C4-2B (cell line): Measurements from ENCODE around the gene GGA3.

Source experiments
- H3K27ac ChIP-seq: fragments of 450-650 bp; 2 replicates; pipeline ENCODE4 v1.5.1; 2017
- ZFX ChIP-seq: fragments of 450-650 bp; IDR thresholded peaks from 2 replicates; pipeline ENCODE4 v1.6.1; 2017
- TF ChIP-seq, protein P1 (sequence below): fragments of 450-650 bp; conservative IDR thresholded peaks from 2 replicates; pipeline ENCODE4 v1.5.1; 2017; ENCODE audit warnings: mild to moderate bottlenecking

Gene GGA3

GRCh38 chr17:75246404-75246803 is 15.0 kb downstream of the GGA3 start:
- no peak overlapping the region for H3K27ac ChIP-seq
- TF ChIP-seq ZFX: no peak
- TF ChIP-seq, protein P1, sequence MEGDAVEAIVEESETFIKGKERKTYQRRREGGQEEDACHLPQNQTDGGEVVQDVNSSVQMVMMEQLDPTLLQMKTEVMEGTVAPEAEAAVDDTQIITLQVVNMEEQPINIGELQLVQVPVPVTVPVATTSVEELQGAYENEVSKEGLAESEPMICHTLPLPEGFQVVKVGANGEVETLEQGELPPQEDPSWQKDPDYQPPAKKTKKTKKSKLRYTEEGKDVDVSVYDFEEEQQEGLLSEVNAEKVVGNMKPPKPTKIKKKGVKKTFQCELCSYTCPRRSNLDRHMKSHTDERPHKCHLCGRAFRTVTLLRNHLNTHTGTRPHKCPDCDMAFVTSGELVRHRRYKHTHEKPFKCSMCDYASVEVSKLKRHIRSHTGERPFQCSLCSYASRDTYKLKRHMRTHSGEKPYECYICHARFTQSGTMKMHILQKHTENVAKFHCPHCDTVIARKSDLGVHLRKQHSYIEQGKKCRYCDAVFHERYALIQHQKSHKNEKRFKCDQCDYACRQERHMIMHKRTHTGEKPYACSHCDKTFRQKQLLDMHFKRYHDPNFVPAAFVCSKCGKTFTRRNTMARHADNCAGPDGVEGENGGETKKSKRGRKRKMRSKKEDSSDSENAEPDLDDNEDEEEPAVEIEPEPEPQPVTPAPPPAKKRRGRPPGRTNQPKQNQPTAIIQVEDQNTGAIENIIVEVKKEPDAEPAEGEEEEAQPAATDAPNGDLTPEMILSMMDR: no peak

DNA sequence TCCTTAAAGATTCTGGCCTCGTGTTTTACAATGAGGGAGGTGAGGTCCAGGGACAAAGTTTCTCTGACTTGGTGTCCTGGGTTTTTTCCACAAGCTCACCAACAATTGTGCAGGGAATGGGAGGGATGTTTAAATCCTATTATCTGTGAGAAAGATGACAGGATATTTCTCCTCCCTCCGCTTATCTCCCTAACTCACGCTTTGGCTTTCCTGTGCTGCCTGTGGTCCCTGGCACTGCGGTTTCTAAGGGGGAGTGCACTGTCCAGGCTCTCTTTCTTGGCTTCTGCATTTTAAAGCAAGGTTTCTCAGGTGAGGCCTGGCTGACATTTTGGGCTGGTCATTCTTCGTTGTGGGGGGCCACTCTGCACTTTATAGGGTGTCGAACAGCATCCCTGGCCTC is 16.4 kb downstream of the GGA3 start:
- TF ChIP-seq, protein P1: no peak
- TF ChIP-seq ZFX: no peak
- no peak overlapping the region for H3K27ac ChIP-seq

GRCh38 chr17:75244133-75244866 is 17.1 kb downstream of the GGA3 start:
- TF ChIP-seq ZFX: no peak
- TF ChIP-seq, protein P1: no peak
- no peak overlapping the region for H3K27ac ChIP-seq

- no peak overlapping the region for H3K27ac ChIP-seq
- no peak for TF ChIP-seq ZFX
- TF ChIP-seq, protein P1: no peak
Observed at GRCh38 chr17:75242461-75243042, 18.9 kb downstream of the GGA3 start.

DNA sequence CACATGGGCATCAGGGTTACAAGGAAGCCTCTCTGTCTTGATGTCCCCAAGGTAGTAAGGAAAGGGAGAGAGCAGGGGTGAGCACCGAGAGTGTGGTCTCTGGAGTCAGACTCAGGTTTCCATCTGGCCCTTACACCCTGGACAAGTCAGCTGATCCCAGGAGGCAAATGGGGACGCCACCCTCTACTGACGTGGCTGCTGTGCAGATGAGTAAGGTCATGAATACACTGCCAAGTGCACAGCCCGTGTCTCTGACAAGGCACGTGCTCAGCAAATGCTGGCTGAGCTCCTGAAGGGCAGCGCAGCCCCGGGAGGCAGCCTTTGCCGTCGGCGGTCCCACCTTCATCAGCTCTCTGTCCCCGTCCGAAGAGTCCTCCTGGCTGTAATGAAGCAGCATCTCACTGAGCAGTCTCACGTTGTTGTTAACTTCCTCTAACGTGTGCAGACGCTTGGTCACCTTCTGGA is 19.4 kb downstream of the GGA3 start:
- TF ChIP-seq ZFX: no peak
- TF ChIP-seq, protein P1: no peak
- no peak overlapping the region for H3K27ac ChIP-seq

DNA sequence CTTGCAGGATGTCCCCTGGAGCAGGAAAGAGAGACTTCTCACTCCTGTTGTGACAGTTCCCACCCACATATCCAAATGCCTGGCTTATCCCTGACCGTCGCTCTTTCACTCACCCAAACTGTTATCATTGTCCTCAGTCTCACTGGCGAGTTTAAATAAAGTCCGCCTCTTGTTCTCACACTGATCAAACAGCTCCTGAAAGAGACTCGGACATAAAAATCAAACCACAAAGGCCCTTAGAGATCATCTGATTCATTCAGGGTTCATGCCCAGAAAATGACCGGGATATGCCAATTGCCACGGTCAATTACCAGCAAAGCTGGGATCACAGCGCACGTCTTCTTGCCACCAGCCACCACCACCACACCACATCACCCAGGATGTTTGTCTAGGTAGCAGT is 19.9 kb downstream of the GGA3 start:
- TF ChIP-seq ZFX: no peak
- TF ChIP-seq, protein P1: no peak
- H3K27ac ChIP-seq: no peak overlapping the region

DNA sequence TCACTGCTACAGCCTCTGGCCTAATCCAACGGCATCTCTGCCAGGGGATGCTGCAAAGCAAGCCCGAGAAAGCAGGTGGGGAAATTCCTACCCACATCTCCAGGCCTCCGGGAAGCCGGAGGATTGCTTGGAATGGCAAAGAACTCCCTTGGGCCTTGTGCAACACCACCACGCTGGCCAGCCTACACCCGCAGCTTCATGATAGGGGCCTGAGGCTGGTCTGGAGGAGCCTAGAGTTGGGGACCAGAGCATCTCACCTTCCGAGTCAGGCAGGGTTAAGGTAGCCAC is 20.3 kb downstream of the GGA3 start:
- TF ChIP-seq, protein P1: no peak
- no peak for TF ChIP-seq ZFX
- H3K27ac ChIP-seq: no peak overlapping the region
